Stimulated activated CD4-positive, alpha-beta T cell treated with anti-CD3 and anti-CD28 coated beads, Interleukin-4, amount 100 ng/mL, for 4 hours (primary cell): ENCODE measurements around the gene CCDC78.
"Not testable (repeated sequence)": the region's sequence is repeated elsewhere in the genome, so short reads cannot be mapped to it uniquely, and the experiment has no call there.

Experiments used
- DNase-seq, 2 experiments: peaks; one replicate each; pipeline ENCODE4 v3.0.0-alpha.2; 2020

CCDC78 gene

DNA sequence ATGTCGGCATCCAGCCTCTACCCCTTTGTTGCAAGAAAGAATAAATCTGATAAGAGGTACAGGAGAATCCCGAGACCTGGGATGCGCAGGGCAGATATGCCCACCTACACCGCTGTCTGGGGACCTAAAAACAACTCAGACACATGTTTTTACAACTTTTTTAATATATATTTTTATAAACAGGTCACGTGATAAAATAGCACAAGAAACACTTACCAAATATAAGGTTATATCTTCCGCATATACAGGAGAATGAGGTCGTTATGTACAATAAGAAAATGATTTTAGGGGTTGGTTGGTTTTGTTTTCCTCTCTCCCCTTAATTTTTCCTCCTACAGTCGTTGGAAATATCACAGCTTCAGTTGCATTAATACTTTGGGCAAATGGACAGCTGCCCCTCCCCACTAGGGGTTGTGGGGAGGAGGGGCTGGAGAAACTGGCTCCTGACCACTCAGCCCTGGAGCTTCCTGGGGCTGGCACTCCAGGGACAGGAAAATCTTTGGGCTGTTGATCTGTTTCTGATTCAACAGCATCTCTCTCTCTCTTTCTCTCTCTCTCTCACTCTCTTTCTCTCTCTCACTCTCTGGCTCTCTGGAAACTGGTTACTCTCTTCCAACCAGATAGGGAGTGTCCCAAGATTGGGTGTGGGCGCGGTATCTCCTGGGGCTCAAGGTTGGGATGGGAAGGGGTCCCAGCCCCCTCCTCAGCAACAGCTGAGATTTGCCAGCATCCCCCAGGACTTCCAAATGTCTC lies 33.7 kb downstream of the CCDC78 start:
- no peak for DNase-seq

DNA sequence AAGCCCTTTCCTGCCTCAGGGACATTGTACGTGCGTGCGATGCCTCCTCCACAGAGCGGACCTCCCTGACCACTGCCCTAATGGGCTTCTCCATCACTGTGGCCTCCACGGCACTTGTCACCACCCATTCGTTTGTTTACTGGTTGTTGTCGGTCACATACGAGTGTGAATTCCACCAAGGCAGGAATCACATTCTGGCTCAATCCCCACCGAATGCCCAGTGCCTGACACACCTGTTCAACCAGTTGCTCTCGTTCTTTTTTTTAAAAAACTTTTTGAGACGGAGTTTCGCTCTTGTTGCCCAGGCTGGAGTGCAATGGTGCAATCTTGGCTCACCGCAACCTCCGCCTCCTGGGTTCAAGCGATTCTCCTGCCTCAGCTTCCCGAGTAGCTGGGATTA lies 35.0 kb downstream of the CCDC78 start:
- DNase-seq, result not testable (repeated sequence)

DNA sequence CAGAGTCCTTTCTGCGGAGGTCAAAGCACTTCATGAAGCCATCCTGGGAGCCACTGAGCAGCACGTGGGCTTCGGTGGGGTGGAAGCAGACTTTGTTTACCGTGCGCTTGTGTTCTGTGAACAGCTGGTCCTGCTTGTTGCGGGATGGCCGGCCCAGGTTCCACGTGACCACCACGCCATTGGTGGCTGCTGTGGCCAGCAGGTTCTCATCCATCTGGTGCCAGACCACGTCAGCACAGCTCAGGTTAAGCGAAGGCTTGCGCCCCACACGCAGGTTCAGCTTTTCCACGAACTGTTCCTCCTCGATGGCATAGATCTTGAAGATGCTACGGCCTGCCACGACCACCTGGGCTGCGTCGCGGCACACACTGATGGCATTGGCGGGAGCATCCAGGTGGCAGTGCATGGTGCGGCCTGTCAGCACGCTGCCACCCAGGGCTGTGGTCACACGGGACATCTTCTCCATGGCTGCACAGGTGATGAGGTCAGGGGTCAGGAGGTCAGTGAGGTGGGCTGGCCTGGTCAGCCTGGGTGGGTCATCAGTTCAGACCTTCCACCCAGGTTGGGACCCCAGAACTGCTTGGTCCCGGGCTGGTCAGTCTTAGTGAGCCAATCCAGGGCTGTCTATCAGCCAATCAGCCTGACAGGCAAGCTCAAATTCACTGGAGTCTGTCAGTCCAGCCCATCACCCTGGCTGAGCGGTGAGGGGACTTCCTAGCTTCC lies 36.9 kb downstream of the CCDC78 start:
- no peak for DNase-seq

DNA sequence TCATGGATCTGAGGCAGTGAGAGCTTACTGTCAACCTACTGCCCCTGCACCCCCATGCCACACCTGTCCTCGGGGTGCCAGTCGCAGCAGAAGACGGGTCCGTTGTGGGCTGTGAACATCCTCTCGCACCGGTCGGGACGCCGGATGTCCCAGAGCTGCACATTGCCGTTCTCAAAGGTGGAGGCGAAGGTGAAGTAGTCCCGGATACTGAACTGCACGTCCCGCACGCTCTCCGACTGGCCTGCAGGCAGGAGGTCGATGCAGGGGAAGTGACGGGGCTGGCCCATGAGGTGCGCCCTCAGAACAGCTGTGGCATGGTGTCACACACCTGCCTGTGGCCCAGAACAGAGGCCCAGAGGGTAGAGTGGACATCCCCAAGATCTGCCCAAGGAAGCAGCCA lies 38.7 kb downstream of the CCDC78 start:
- DNase-seq, result no peak

DNA sequence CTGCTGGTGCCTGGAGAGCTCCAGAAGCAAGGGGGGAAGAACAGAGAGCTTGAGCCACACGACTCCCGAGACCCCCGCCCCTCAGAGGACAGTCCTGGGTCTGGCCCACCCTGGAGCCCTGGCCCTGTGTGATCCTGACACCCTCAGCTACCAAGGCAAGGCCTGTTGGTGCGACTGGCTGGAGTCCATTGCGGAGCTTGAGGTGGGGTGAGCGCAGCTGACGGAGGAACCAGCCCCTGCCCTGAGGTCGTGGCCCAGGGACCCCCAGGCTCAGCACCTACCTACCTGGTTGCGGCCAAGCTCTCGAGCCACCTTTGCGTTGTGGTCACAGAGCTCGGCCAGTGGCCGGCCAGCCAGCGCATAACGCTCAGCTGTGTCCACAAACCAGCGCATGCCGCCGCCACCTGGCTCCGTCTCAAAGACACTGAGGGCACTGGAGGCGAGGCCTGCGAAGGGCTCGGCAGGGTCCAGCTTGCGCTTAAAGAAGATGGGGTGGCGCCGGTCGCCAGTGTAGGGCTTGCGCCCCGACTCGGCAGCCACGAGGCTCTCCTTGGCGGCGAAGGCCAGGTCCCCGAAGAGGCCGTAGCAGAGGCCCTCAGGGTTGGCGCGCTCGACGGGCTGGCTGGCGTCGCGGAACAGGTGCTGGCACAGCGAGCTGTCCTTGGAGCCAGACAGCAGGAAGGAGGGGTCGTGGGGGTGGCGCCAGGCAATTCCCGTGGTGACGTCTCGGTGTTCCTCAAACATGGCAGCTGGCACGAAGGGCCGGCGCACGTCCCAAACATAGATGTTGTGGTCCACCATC lies 39.6 kb downstream of the CCDC78 start:
- DNase-seq, result no peak

DNA sequence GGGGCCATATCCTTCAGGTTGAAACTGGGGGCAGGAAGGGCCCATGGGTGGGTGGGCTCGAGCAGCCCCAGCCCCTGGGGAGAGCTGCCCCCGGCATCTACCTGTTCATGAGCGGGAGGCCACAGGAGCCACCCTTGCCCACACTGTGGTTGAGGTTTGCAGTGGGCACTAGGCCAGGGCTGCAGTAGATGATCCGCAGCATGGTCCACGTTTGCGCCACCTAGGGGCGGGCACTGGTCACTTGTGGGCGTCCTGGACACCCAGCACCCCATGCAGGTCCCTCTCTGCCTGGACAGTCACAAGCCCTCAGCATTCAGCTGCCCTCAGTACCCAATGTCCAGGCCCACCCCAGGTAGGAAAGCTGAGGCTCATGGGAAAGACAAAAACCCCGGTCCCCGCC lies 40.3 kb downstream of the CCDC78 start:
- DNase-seq, result no peak

DNA sequence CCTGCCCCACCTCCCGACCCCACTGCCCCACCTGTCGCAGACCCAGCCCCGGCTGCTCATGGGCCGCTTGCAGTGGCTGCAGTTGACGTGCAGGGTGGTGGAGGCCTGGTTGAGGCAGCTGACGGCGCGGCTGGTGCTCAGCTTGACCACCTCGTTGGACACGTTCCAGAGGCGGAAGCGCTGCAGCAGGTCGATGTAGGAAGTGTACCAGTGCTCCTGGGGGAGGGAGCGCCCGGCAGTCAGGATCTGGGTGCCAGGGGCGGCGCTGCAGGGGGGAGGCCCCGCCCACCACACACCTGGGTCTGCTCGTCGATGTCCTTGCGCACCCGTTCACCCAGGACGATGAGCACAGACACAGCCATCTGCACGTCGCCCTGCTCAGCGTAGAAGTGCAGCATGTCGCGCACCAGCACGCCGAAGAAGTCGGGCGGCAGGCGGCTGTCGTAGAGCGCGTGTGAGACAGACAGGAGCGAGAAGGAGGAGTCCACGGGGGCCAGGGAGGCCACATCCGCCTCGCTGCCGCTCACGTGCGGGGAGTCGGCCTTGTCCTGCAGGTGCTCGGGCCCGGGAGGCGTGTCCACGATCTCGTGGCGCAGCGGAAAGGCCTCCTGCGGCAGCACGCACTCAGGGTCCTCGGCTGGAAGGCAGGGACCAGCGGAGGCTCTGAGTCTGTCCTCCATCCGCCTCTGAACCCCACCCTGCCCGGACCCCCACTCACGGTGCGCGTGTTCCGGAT lies 41.1 kb downstream of the CCDC78 start:
- DNase-seq, result no peak

DNA sequence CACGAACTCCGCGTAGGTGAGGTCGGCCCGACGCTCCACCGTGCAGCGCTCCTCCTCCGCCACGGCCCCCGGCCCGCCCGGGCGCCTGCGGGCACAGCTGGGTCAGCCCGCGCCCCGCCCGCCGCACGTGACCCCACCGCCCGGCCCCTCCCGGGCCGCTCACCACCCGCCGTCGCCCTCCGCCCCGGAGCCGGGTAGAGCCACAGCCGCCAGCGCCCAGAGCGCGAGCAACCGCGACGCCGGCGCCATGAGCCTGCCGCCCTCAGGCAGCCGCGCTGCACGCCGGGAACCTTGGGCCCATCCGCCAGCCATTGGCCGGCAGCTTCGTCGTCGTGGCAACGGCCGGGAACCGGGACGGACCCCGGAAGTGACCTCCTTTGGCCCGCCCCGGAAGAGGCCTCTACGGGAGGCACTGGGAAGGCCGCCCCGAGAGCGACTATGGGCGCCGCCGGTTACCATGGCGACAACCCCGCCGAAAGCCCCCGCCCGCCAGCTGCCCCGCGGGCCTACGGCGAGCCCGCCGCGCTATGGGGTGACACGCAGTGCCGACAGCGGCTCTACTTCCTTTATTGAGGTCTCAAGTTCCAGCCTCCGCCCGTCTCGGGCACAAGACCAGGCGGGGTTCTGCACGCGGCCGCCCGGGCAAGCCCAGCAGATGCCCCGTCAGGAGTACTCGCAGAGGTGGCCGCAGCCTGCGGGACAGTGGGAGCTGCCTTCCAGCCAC lies 42.0 kb downstream of the CCDC78 start, which contains the start of gene JMJD8:
TSS of gene JMJD8 (minus strand) at position 264 of the 724 bp plus-strand sequence. CDS start at position 249, 15 bp downstream.
- DNase-seq, result peak; percentile 96 to 98

DNA sequence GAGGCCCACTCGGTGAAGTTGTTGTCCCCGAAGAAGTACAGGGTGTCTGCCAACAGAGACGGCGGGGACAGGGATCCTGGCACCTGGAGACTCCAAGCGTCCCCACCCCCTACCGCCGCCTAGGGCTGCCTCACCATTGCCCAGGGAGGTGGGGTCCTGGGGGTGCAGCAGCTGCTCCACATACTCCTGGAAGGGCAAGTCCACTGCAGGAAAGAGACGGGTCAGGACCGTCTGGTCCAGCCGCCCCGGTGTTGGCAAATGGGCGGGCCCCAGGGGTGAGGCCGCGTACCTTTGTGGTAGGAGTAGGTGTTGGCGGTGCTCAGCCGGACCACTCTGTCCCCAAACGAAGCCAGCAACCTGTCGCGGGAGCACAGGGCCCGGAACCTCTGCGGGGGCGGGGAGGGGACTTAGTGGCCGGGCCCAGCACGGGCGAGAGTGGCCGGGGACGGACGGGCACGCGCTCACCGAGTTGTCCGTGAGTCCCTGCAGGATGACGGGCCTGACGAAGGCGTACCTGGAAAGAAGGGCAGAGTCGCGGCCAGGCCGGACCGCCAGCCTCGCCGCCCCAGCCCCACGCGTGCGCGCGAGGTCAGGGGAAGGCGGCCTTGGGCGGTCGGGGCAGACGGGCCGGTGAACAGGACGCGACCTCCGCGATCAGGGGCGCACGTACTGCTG lies 42.7 kb downstream of the CCDC78 start:
- DNase-seq, result no peak

DNA sequence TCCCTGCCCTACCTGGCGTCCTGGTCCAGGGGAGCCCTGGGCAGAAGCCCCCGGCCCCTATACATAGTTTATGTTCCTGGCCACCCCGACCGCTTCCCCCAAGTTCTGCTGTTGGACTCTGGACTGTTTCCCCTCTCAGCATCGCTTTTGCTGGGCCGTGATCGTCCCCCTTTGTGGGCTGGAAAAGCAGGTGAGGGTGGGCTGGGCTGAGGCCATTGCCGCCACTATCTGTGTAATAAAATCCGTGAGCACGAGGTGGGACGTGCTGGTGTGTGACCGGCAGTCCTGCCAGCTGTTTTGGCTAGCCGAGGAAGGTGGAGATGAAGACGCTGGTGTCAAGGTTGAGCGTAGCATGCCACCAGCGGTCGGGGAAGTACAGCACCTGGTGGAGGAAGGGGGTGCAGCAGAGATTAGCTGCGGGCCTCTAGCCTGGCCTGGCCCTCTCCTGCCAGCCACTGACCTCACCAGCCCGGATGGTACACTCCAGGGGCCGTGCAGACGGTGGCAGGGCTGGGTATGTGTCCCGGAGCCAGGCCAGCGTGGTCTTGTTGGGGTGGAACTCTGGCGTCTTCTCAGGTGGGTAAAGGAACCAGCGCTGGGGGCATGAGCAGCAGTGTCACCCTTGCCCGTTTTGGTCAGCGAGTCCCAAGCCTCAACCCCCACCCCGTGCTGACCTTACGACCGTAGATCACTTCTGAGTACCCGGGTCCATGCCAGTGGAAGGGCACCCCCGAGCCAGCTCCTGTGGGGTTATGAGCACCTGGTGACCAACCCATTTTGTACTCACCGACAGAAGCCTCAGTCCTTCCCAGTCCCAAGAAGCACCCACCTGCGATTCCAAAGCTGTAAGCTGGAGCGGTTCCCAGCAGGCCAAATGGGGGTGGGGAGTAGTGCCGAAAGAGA lies 43.5 kb downstream of the CCDC78 start:
- no peak for DNase-seq

DNA sequence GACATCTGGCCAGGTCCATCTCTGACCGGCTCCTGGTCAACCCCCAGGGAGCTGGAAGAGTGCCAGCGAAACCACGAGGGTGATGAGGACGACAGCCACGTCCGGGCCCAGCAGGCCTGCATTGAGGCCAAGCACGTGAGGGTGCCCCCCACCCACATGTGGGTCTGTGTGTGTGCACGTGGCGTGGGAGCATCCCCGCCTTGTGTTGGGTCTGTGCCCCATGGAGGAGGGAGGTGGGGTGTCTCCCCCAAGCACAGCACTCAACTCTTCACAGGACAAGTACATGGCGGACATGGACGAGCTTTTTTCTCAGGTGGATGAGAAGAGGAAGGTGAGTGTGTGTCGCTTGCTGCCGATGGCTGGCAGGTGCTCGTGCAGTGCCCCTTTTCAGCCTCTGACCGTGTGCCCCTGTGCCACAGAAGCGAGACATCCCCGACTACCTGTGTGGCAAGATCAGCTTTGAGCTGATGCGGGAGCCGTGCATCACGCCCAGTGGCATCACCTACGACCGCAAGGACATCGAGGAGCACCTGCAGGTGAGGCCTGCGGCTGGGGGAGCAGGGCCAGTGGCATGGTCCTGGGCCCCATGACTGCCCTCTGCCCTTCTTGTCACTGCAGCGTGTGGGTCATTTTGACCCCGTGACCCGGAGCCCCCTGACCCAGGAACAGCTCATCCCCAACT lies 44.4 kb downstream of the CCDC78 start:
- no peak for DNase-seq

DNA sequence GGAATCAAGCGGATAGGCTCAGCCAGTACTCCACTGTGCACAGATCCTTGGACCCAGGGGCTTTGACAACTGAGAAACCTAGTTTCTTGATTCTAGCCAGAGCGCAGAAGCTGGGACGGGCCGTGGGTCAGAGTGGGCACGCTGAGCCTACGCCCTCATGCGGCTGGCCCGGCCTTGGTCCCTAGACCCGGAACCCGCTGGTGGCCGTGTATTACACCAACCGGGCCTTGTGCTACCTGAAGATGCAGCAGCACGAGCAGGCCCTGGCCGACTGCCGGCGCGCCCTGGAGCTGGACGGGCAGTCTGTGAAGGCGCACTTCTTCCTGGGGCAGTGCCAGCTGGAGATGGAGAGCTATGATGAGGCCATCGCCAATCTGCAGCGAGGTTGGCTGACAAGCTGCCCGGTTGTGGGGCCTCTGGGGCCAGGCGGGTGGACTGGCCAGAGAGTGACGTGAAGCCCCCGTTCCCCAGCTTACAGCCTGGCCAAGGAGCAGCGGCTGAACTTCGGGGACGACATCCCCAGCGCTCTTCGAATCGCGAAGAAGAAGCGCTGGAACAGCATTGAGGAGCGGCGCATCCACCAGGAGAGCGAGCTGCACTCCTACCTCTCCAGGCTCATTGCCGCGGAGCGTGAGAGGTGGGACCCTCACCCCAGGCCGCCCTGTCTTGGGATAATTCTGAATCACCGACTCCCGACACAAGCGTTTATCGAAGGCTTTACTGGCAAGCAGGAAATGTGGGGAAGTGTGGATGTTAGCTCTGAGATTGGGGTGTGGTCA lies 45.1 kb downstream of the CCDC78 start:
- DNase-seq, result no peak

DNA sequence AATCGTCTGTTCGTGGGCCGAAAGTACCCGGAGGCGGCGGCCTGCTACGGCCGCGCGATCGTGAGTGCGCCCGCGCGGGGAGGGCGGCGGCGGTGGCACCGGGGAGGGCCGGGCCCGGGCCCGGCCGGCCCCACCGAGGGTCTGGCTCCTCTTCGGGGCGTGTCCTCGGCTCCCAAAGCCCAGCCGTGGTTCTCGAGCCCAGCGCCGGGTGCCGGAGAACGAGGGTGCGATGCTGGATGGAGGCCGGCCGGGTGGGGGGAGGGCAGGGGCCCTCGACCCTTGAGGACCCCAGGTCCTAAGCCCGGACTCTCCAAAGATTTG lies 45.7 kb downstream of the CCDC78 start:
- DNase-seq, result no peak

DNA sequence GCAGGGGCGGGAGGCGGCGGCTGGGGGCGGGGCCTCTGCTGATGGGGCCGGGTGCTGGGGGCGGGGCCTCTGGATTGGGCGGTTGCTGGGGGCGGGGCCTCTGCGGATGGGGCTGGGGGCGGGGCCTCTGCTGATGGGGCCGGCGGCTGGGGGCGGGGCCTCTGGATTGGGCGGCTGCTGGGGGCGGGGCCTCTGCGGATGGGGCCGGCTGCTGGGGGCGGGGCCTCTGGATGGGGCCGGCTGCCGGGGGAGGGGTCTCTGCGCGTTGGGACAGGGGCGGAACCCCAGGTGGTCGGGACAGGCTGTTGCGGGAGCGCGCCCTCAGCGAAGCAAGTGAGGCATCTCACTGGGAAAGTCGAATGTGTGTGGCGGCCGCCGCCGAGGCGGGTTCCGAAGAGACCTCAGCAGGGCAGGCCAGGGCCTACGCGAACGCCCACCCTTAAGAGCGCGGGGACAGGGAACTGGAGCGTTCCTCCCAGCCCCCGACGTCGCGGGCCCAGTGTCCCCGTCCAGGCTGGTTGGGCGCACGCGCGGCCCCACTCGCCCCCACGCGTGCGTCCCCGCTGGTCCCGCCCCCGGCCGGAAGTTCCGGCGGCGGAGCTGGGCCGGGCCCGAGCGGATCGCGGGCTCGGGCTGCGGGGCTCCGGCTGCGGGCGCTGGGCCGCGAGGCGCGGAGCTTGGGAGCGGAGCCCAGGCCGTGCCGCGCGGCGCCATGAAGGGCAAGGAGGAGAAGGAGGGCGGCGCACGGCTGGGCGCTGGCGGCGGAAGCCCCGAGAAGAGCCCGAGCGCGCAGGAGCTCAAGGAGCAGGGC lies 46.2 kb downstream of the CCDC78 start, which contains the start of gene STUB1:
TSS of gene STUB1 (plus strand) at position 597 of the 811 bp plus-strand sequence. CDS start at position 713, 116 bp downstream.
- DNase-seq, result peak; percentile 81 to 93

DNA sequence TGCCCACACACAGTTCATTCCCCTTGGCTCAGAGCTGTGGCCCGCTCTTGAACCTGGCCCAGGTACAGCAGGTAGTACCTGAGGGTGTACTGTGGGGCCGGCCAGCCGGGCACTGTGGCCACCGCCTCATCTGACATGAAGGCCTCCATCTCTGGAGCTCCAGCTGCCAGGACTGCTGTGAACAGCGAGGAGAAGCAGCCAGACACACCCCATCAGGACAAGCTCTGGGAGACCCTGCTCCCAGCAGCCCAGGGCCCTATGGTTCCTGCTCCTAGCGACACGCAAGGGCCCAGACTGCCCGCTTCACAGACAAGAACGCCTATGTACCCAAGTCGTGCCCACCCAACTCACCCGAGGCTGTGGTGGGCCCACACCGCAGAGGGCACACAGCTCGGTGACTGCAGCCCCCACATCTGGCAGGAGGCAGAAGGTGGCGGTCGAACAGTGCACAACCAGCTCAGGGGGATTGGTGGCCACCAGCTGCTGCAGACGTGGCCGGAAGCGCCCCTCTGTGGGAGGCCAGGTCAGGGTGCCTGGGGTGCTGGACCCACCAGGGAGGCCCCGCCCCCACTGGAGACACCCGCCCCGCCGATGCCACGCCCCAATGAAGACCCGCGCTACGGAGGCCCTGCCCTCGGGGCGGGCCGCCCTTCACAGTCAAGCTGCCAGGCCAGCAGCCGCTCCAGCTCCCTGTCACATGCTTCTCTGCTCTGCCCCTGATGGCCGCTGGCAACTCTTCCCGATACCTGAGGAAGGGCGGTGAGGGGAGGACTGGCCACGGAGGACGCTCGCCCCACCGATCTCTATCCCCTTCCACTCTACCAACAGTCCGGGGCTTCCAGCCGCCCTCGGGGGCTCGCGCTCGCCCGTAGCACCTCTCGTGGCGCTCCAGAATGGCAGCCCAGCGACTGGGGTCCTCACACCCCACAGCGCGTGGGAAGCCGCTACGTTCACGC lies 47.1 kb downstream of the CCDC78 start:
- DNase-seq, result peak; percentile 43 to 55

DNA sequence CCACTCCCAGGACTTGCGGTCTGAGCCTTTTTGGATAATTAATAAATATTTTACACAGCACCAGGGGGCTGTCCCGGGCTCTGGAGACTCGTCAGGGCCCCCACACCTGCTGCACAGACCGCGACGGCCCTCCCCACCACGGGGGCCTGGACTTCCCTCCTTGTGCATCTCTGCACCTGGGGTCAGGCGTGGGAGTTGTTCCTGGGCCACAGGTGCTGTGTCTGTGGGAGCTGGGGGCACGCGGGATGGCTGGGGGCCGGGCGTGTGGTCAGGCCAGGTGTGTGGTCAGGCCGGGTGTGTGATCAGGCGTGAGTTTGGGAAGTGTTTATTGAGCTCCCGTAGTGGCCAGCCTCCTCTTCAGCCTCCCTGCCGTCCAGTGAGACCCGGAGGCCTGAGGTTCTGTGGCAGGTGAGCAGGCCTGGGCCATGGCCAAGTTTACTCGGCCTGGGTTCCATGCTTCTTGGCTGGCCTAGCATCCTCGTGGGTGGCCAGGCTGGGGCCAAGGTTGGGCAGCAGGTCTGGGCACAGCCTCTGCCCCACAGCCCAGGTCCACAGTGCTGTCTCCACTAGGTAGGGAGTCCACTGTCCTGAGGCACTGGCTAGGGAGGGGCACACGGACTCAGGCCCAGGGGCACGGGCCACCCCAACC lies 47.9 kb downstream of the CCDC78 start:
- DNase-seq, result no peak
